Ishikawa (cell line): Measurements from ENCODE around the gene GPER1.

Source experiments
- CEBPB ChIP-seq: IDR thresholded peaks from 2 replicates; pipeline ENCODE4 v1.6.1; 2012
- CREB1 ChIP-seq: IDR thresholded peaks from 2 replicates; pipeline ENCODE4 v1.6.1; 2012; ENCODE audit warnings: low read depth
- EGR1 ChIP-seq: IDR thresholded peaks from 2 replicates; pipeline ENCODE4 v1.6.1; 2012
- EP300 ChIP-seq: IDR thresholded peaks from 2 replicates; pipeline ENCODE4 v1.6.1; 2012; ENCODE audit warnings: borderline replicate concordance
- FOXM1 ChIP-seq: IDR thresholded peaks from 2 replicates; pipeline ENCODE4 v1.6.1; 2012; ENCODE audit warnings: low read depth, borderline replicate concordance
- MAX ChIP-seq: IDR thresholded peaks from 2 replicates; pipeline ENCODE4 v1.6.1; 2012
- NFIC ChIP-seq: IDR thresholded peaks from 2 replicates; pipeline ENCODE4 v1.6.1; 2012
- RAD21 ChIP-seq: IDR thresholded peaks from 2 replicates; pipeline ENCODE4 v1.6.1; 2012; ENCODE audit warnings: low read depth
- TAF1 ChIP-seq: IDR thresholded peaks from 2 replicates; pipeline ENCODE4 v1.6.1; 2012; ENCODE audit warnings: low read depth, mild to moderate bottlenecking
- TCF12 ChIP-seq: IDR thresholded peaks from 2 replicates; pipeline ENCODE4 v1.6.1; 2012; ENCODE audit warnings: low read depth
- TEAD4 ChIP-seq: IDR thresholded peaks from 2 replicates; pipeline ENCODE4 v1.6.1; 2012
- YY1 ChIP-seq: IDR thresholded peaks from 2 replicates; pipeline ENCODE4 v1.6.1; 2012; ENCODE audit warnings: low read depth
- ZBTB7A ChIP-seq: IDR thresholded peaks from 2 replicates; pipeline ENCODE4 v1.6.1; 2012; ENCODE audit warnings: low read depth
- TF ChIP-seq, protein P1 (sequence below): IDR thresholded peaks from 2 replicates; pipeline ENCODE4 v1.6.1; 2012
- TF ChIP-seq, protein P2 (sequence below): IDR thresholded peaks from 2 replicates; pipeline ENCODE4 v1.6.1; 2012; ENCODE audit warnings: low read depth, mild to moderate bottlenecking

GPER1 gene

GRCh38 chr7:1093916-1094508, 6.1 kb downstream of the GPER1 start:
- TF ChIP-seq FOXM1 (no peak), YY1 (no peak)

DNA sequence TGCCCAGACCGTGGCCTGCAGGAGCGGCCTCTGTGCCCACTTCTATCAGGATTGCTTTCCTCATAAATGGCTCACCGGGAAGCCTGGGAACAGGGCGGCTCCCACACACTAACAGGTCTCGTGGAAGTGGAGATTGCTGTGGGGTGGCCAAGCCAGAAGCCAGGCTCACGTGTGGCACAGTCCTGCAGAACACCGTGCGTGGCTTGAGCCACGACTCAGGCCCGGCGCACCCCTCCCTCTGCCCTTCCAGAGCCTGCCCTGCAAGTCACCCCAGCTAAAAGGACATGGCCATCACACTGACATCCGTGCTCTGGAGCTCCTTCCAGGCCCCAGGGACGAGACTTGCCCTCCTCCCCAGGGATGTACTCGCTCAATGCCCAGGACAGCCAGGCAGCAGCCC, 7.0 kb downstream of the GPER1 start:
- TF ChIP-seq RAD21 (no peak), MAX (no peak), EP300 (no peak), YY1 (no peak), TAF1 (no peak), FOXM1 (no peak), NFIC (no peak), TCF12 (no peak), TEAD4 (no peak)
- TF ChIP-seq, protein P1, sequence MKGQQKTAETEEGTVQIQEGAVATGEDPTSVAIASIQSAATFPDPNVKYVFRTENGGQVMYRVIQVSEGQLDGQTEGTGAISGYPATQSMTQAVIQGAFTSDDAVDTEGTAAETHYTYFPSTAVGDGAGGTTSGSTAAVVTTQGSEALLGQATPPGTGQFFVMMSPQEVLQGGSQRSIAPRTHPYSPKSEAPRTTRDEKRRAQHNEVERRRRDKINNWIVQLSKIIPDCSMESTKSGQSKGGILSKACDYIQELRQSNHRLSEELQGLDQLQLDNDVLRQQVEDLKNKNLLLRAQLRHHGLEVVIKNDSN = no peak

GRCh38 chr7:1095621-1096155, 7.8 kb downstream of the GPER1 start:
- TF ChIP-seq YY1 (no peak), EGR1 (no peak), TAF1 (no peak), RAD21 (no peak), CEBPB (no peak), TCF12 (no peak)

GRCh38 chr7:1096156-1097119, 8.5 kb downstream of the GPER1 start:
- TF ChIP-seq CEBPB = no peak

GRCh38 chr7:1097120-1097504, 9.2 kb downstream of the GPER1 start:
- no peak for TF ChIP-seq CREB1
- no peak for TF ChIP-seq MAX
- TF ChIP-seq, protein P2, sequence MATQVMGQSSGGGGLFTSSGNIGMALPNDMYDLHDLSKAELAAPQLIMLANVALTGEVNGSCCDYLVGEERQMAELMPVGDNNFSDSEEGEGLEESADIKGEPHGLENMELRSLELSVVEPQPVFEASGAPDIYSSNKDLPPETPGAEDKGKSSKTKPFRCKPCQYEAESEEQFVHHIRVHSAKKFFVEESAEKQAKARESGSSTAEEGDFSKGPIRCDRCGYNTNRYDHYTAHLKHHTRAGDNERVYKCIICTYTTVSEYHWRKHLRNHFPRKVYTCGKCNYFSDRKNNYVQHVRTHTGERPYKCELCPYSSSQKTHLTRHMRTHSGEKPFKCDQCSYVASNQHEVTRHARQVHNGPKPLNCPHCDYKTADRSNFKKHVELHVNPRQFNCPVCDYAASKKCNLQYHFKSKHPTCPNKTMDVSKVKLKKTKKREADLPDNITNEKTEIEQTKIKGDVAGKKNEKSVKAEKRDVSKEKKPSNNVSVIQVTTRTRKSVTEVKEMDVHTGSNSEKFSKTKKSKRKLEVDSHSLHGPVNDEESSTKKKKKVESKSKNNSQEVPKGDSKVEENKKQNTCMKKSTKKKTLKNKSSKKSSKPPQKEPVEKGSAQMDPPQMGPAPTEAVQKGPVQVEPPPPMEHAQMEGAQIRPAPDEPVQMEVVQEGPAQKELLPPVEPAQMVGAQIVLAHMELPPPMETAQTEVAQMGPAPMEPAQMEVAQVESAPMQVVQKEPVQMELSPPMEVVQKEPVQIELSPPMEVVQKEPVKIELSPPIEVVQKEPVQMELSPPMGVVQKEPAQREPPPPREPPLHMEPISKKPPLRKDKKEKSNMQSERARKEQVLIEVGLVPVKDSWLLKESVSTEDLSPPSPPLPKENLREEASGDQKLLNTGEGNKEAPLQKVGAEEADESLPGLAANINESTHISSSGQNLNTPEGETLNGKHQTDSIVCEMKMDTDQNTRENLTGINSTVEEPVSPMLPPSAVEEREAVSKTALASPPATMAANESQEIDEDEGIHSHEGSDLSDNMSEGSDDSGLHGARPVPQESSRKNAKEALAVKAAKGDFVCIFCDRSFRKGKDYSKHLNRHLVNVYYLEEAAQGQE = no peak
- no peak for TF ChIP-seq ZBTB7A
- no peak for TF ChIP-seq FOXM1
- no peak for TF ChIP-seq TCF12
- no peak for TF ChIP-seq EGR1

GRCh38 chr7:1098243-1099153, 10.6 kb downstream of the GPER1 start:
- no peak for TF ChIP-seq TAF1
- TF ChIP-seq, protein P1 = no peak
- TF ChIP-seq TCF12 = no peak
- no peak for TF ChIP-seq CEBPB
- TF ChIP-seq TEAD4 = no peak
- no peak for TF ChIP-seq ZBTB7A
- TF ChIP-seq EP300 = no peak
- no peak for TF ChIP-seq NFIC
- no peak for TF ChIP-seq FOXM1

DNA sequence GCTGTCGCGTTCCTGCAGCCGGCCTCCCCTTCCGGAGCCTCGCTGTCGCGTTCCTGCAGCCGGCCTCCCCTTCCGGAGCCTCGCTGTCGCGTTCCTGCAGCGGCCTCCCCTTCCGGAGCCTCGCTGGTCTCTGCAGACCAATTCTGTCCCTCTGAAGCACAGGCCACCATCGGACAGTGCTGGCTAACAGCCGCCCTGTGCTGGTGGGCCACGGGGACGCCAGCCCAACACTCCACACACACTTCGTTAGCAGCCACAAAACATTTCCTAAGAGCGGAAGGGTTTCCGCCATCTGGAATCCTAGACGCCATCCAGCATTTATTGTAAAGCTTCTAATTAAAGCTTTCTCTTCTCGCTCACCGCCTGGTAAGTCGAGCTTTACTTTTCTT, 11.2 kb downstream of the GPER1 start:
- TF ChIP-seq CREB1 (no peak), NFIC (no peak), EGR1 (no peak), TEAD4 (no peak), RAD21 (no peak), EP300 (no peak), MAX (no peak), TCF12 (no peak)
- TF ChIP-seq, protein P2 = no peak
